Natural killer cell (primary cell): Measurements from ENCODE around the gene B4GALT1. TPM values are rescaled to one million over a fixed set of nuclear protein-coding genes. Genes with fewer than 3 reads are reported as not detected.
"Not testable (repeated sequence)": the region's sequence is repeated elsewhere in the genome, so short reads cannot be mapped to it uniquely, and the experiment has no call there.

Experiments
- ATAC-seq, 3 donors: fragments of 150-1000 bp in 2 of 3; fragments of 200-7000 bp in 1 of 3; cut with Tn5 transposase; 1 replicate in 1 of 3; 2 replicates in 2 of 3; pipeline ENCODE4 v1.10.0; 2021; ENCODE audit warnings: mild to moderate bottlenecking in 2 of 3, moderate library complexity in 2 of 3
- DNase-seq, 2 donors: peaks; one replicate each; pipeline versions ENCODE4 v3.0.0 to v3.0.0-alpha.2; 2013 to 2021; ENCODE audit warnings: mixed read lengths in 1 of 2
- H3K27ac ChIP-seq: one replicate; pipeline ENCODE4 v1.5.1; 2013; ENCODE audit warnings: mild to moderate bottlenecking, low read length
- H3K27me3 ChIP-seq: one replicate; pipeline ENCODE4 v1.6.1; 2013; ENCODE audit warnings: low read length; ENCODE audit not compliant: control insufficient read depth, insufficient read depth
- H3K36me3 ChIP-seq: one replicate; pipeline ENCODE4 v1.6.1; 2013; ENCODE audit warnings: low read length; ENCODE audit not compliant: control insufficient read depth, insufficient read depth
- H3K4me1 ChIP-seq: one replicate; pipeline ENCODE4 v1.6.1; 2013; ENCODE audit warnings: low read length; ENCODE audit not compliant: control insufficient read depth, insufficient read depth
- H3K4me3 ChIP-seq: one replicate; pipeline ENCODE4 v1.5.1; 2013; ENCODE audit warnings: low read length
- H3K9me3 ChIP-seq: one replicate; pipeline ENCODE4 v1.6.1; 2013; ENCODE audit warnings: low read length; ENCODE audit not compliant: control insufficient read depth, insufficient read depth
- H3K27ac Mint-ChIP-seq, 2 donors: one replicate each; pipeline ENCODE4 v1.8.0; 2022; ENCODE audit warnings: mild to moderate bottlenecking in 2 of 2, mixed read lengths in 2 of 2, moderate library complexity in 1 of 2
- H3K27me3 Mint-ChIP-seq, 2 donors: one replicate each; pipeline ENCODE4 v1.8.0; 2022; ENCODE audit warnings: low read depth in 2 of 2, mixed read lengths in 2 of 2
- H3K36me3 Mint-ChIP-seq: one replicate; pipeline ENCODE4 v1.8.0; 2022; ENCODE audit warnings: mixed read lengths
- H3K4me1 Mint-ChIP-seq, 2 donors: one replicate each; pipeline ENCODE4 v1.8.0; 2022; ENCODE audit warnings: mixed read lengths in 2 of 2
- H3K4me3 Mint-ChIP-seq: one replicate; pipeline ENCODE4 v1.8.0; 2022; ENCODE audit warnings: mild to moderate bottlenecking, moderate library complexity, mixed read lengths
- H3K9me3 Mint-ChIP-seq, 2 donors: one replicate each; pipeline ENCODE4 v1.8.0; 2022; ENCODE audit warnings: mixed read lengths in 2 of 2
- WGBS: methylation state at CpG from one replicate; pipeline ENCODE4 v1.1.7; 2013; ENCODE audit warnings: missing lambda C conversion rate; ENCODE audit not compliant: insufficient coverage; 5-methylcytosine and 5-hydroxymethylcytosine counted together
- intact Hi-C: fragments of 100-400 bp; cut with micrococcal nuclease; formaldehyde crosslinking; loops from one replicate; pipeline ENCODE4 v1.14.2; 2022
- total RNA-seq, 4 donors: library from RNA; stranded (reverse); fragments of 120-200 nt in 1 of 4; gene quantifications; one replicate each; pipeline versions ENCODE4 v1.2.3 to v1.2.4, GENCODE V29; 2013 to 2022
- TF ChIP-seq, protein P1 (sequence below): fragments of 200-600 bp; IDR thresholded peaks from one replicate; pipeline ENCODE4 v1.8.0; 2022; ENCODE audit warnings: antibody characterized with exemption

Gene B4GALT1
- total RNA-seq, 3 donors from 2014 or later (not counting 1 experiment from before 2014, with no cell fraction given): 122 to 143 (median 128) TPM

DNA sequence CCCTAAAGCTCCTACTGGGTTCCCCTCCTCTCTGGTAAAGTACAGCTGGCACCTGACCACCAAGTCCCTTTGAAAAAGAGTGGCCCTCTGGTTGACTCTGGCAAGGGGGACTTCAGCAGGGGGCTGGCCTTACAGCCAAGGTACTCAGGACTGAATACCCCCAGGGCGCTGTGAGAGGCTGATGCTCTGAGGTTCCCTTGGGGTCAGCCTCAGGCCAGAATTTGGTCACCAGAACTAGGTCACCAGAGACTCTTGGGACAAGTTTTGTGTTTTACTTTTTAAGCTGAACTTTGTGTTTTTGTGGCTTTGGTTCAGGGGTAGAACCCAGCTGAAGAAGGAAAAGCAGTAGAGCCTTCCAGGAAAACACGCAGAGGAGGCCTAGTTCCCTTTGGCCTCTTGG lies 67.4 kb downstream of the B4GALT1 start:
- TF ChIP-seq, protein P1, sequence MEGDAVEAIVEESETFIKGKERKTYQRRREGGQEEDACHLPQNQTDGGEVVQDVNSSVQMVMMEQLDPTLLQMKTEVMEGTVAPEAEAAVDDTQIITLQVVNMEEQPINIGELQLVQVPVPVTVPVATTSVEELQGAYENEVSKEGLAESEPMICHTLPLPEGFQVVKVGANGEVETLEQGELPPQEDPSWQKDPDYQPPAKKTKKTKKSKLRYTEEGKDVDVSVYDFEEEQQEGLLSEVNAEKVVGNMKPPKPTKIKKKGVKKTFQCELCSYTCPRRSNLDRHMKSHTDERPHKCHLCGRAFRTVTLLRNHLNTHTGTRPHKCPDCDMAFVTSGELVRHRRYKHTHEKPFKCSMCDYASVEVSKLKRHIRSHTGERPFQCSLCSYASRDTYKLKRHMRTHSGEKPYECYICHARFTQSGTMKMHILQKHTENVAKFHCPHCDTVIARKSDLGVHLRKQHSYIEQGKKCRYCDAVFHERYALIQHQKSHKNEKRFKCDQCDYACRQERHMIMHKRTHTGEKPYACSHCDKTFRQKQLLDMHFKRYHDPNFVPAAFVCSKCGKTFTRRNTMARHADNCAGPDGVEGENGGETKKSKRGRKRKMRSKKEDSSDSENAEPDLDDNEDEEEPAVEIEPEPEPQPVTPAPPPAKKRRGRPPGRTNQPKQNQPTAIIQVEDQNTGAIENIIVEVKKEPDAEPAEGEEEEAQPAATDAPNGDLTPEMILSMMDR: no peak
- Mint-ChIP-seq H3K9me3 (no peaks in the 10 kb centered on the region), H3K27ac (no peak overlapping the region), H3K36me3 (no peaks in the 10 kb centered on the region), H3K4me1 (no peaks in the 10 kb centered on the region), H3K4me3 (no peak overlapping the region), H3K27me3 (no peaks in the 10 kb centered on the region)
- Histone ChIP-seq H3K4me3 (no peak overlapping the region), H3K4me1 (no peaks in the 10 kb centered on the region), H3K36me3 (no peaks in the 10 kb centered on the region), H3K27me3 (no peaks in the 10 kb centered on the region), H3K9me3 (no peaks in the 10 kb centered on the region), H3K27ac (no peak overlapping the region)
- DNase-seq (no peak), ATAC-seq (no peak)
- intact Hi-C loops: no loop called here
- WGBS: 83% methylated on average over 2 of the region's 2 CpGs

DNA sequence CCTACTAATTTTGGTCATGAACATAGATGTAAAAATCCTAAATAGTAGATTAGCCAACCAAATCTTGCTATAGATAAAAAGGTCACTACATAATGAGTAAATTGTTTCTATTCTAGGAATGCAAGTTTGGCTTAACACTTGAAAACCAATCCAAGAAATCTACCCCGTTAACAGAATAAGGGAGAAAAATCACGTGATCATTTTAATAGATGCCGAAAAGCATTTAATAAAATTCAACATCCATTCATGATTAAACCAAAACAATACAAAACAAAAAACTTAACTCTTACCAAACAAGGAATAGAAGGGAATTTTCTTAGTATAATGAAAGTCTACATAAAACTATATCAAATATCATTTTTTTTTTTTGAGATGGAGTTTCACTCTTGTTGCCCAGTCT lies 69.9 kb downstream of the B4GALT1 start:
- H3K27ac ChIP-seq: no peak overlapping the region
- TF ChIP-seq, protein P1: no peak
- no peak overlapping the region for H3K4me3 ChIP-seq
- ATAC-seq (no peak), DNase-seq (no peak)
- H3K4me3 Mint-ChIP-seq: no peak overlapping the region
- H3K4me1 ChIP-seq: no peaks in the 10 kb centered on the region
- H3K36me3 ChIP-seq: no peaks in the 10 kb centered on the region
- H3K36me3 Mint-ChIP-seq: no peaks in the 10 kb centered on the region
- H3K27me3 ChIP-seq: no peaks in the 10 kb centered on the region
- no peaks in the 10 kb centered on the region for H3K27me3 Mint-ChIP-seq
- peaks cover 8% of the 10 kb centered on the region in 2 donors for H3K4me1 Mint-ChIP-seq
- H3K9me3 Mint-ChIP-seq: no peaks in the 10 kb centered on the region
- intact Hi-C loops: no loop called here
- WGBS: 100% methylated on average over 1 of the region's 3 CpGs
- H3K9me3 ChIP-seq: no peaks in the 10 kb centered on the region
- no peak overlapping the region for H3K27ac Mint-ChIP-seq

DNA sequence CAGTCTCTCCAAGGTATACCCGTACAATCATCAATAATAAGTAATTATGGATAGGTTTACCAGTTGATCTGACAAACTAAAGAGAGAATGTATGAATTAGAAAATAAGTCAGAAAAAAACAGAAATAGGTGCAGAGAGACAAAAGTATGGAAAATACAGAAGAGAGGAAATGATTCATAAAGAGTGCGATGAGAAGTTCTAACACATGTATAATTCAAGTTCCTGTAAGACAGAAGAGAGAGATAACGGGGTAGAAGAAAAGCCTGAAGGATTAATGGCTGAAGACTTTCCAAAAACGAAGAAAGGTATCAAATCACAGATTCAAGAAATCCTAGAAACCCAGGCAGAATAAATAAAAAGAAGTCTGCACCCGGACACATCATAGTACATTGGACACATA lies 74.5 kb downstream of the B4GALT1 start:
- Mint-ChIP-seq H3K4me3 (no peak overlapping the region), H3K4me1 (peaks cover 10% of the 10 kb centered on the region in 2 donors), H3K27ac (no peak overlapping the region), H3K27me3 (no peaks in the 10 kb centered on the region), H3K9me3 (no peaks in the 10 kb centered on the region), H3K36me3 (no peaks in the 10 kb centered on the region)
- H3K4me1 ChIP-seq: no peaks in the 10 kb centered on the region
- DNase-seq: no peak
- intact Hi-C loops: no loop called here
- no peaks in the 10 kb centered on the region for H3K9me3 ChIP-seq
- no peak overlapping the region for H3K4me3 ChIP-seq
- no peaks in the 10 kb centered on the region for H3K27me3 ChIP-seq
- no peak overlapping the region for H3K27ac ChIP-seq
- WGBS: 47% methylated on average over 4 of the region's 5 CpGs
- TF ChIP-seq, protein P1: no peak
- no peaks in the 10 kb centered on the region for H3K36me3 ChIP-seq
- peak in 1 of 3 donors; percentile 46 for ATAC-seq

DNA sequence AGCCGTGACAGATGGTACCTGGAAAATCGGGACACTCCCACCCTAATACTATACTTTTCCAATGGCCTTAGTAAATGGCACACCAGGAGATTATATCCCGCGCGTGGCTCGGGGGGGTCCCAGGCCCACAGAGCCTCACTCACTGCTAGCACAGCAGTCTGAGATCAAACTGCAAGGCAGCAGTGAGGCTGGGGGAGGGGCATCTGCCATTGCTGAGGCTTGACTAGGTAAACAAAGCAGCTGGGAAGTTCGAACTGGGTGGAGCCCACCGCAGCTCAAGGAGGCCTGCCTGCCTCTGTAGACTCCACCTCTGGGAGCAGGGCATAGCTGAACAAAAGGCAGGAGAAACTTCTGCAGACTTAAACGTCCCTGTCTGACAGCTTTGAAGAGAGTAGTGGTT lies 81.5 kb downstream of the B4GALT1 start:
- H3K36me3 Mint-ChIP-seq, H3K27ac Mint-ChIP-seq, ATAC-seq, H3K9me3 Mint-ChIP-seq, H3K9me3 ChIP-seq, H3K4me3 ChIP-seq, DNase-seq, H3K4me3 Mint-ChIP-seq, H3K36me3 ChIP-seq, H3K27me3 Mint-ChIP-seq, H3K27me3 ChIP-seq, intact Hi-C loops, H3K27ac ChIP-seq: not testable (repeated sequence)
- peaks cover 9 to 17% of the 10 kb centered on the region in 2 donors for H3K4me1 Mint-ChIP-seq
- WGBS: 88% methylated on average over 9 of the region's 9 CpGs
- H3K4me1 ChIP-seq: peaks cover 21% of the 10 kb centered on the region
